SK-N-SH (cell line): Measurements from ENCODE around the gene IGF2BP3.

Experiments used
- CHD2 ChIP-seq: fragments of 150-350 bp; IDR thresholded peaks from 2 replicates; pipeline ENCODE4 v1.6.1; 2018; ENCODE audit warnings: low read length; ENCODE audit not compliant: partially characterized antibody
- EP300 ChIP-seq, 2 experiments: IDR thresholded peaks; 2 replicates each; pipeline versions ENCODE4 v1.4.0 to v1.6.1; 2012; ENCODE audit warnings: borderline replicate concordance in 1 of 2, low read depth in 1 of 2, low read length in 1 of 2
- FOXJ3 ChIP-seq: sonication (generic); formaldehyde crosslinking; IDR thresholded peaks from 2 replicates; pipeline ENCODE4 v1.5.1; 2020; ENCODE audit warnings: mild to moderate bottlenecking, missing genetic modification reagents
- GABPA ChIP-seq: IDR thresholded peaks from 2 replicates; pipeline ENCODE4 v1.4.0; 2012; ENCODE audit warnings: low read depth, mild to moderate bottlenecking
- JUND ChIP-seq: IDR thresholded peaks from 2 replicates; pipeline ENCODE4 v1.4.0; 2012
- POLR2AphosphoS5 ChIP-seq: IDR thresholded peaks from 2 replicates; pipeline ENCODE4 v1.6.1; 2012; ENCODE audit warnings: low read depth, low read length
- RAD21 ChIP-seq: IDR thresholded peaks from 2 replicates; pipeline ENCODE4 v1.6.1; 2012; ENCODE audit warnings: mild to moderate bottlenecking, low read length
- TAF1 ChIP-seq: IDR thresholded peaks from 2 replicates; pipeline ENCODE4 v1.6.1; 2012; ENCODE audit warnings: low read depth, mild to moderate bottlenecking, low read length, moderate library complexity, borderline replicate concordance
- TF ChIP-seq, protein P1 (sequence below): fragments of 200-600 bp; sonication (generic); IDR thresholded peaks from 2 replicates; pipeline ENCODE4 v1.6.1; 2017; ENCODE audit warnings: antibody characterized with exemption, mild to moderate bottlenecking, moderate library complexity
- TF ChIP-seq, protein P2 (sequence below): IDR thresholded peaks from 2 replicates; pipeline ENCODE4 v1.6.1; 2012; ENCODE audit warnings: mild to moderate bottlenecking, low read depth, low read length, moderate library complexity
- TF ChIP-seq, protein P3 (sequence below): fragments of 150-350 bp; IDR thresholded peaks from 2 replicates; pipeline ENCODE4 v1.6.1; 2017; ENCODE audit warnings: antibody characterized with exemption, low read length, low read depth, borderline replicate concordance

DNA sequence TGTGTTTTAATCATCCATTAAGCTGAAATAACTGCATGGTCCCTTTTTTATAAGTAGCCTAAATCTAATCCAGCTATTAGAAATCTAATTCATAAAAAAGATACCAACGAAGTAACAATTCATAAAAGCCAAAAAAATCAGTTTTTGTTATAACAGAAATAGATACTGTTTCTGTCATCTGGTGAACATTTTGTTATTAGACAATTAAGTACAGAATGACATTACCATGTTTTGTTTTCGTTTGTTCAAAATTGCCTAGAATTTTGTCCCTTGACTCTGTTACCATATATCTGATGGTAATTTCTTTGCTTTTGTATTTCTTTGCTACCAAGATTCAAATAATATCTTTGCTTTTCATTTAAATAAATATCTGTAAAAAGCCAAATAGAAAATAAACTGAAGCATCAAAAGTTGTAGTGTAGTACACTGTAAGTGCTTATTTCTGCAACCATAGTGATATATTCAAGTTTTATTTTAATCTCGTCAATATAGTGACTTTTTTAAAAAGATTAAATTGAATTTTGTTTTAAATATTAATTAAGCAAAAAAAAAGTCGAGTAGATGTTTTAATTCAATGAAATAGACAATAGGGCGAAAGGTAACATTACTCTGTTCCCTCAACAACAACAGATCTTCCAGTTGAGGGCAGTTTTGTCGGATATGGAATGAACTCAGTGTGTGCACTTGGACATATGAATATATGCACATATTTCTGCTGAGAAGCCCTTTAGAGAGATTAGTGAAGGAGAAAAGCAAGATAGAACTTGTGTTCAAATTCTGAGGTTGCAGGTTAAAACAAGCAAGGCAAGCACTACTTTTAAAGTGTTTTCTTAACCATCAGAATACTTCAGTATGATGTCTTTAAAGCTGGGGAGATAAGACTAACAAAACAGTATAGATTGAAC is 7.9 kb upstream of the IGF2BP3 start:
- TF ChIP-seq, protein P1, sequence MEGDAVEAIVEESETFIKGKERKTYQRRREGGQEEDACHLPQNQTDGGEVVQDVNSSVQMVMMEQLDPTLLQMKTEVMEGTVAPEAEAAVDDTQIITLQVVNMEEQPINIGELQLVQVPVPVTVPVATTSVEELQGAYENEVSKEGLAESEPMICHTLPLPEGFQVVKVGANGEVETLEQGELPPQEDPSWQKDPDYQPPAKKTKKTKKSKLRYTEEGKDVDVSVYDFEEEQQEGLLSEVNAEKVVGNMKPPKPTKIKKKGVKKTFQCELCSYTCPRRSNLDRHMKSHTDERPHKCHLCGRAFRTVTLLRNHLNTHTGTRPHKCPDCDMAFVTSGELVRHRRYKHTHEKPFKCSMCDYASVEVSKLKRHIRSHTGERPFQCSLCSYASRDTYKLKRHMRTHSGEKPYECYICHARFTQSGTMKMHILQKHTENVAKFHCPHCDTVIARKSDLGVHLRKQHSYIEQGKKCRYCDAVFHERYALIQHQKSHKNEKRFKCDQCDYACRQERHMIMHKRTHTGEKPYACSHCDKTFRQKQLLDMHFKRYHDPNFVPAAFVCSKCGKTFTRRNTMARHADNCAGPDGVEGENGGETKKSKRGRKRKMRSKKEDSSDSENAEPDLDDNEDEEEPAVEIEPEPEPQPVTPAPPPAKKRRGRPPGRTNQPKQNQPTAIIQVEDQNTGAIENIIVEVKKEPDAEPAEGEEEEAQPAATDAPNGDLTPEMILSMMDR, result no peak
- TF ChIP-seq, protein P2, sequence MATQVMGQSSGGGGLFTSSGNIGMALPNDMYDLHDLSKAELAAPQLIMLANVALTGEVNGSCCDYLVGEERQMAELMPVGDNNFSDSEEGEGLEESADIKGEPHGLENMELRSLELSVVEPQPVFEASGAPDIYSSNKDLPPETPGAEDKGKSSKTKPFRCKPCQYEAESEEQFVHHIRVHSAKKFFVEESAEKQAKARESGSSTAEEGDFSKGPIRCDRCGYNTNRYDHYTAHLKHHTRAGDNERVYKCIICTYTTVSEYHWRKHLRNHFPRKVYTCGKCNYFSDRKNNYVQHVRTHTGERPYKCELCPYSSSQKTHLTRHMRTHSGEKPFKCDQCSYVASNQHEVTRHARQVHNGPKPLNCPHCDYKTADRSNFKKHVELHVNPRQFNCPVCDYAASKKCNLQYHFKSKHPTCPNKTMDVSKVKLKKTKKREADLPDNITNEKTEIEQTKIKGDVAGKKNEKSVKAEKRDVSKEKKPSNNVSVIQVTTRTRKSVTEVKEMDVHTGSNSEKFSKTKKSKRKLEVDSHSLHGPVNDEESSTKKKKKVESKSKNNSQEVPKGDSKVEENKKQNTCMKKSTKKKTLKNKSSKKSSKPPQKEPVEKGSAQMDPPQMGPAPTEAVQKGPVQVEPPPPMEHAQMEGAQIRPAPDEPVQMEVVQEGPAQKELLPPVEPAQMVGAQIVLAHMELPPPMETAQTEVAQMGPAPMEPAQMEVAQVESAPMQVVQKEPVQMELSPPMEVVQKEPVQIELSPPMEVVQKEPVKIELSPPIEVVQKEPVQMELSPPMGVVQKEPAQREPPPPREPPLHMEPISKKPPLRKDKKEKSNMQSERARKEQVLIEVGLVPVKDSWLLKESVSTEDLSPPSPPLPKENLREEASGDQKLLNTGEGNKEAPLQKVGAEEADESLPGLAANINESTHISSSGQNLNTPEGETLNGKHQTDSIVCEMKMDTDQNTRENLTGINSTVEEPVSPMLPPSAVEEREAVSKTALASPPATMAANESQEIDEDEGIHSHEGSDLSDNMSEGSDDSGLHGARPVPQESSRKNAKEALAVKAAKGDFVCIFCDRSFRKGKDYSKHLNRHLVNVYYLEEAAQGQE, result no peak
- TF ChIP-seq POLR2AphosphoS5, result no peak
- TF ChIP-seq GABPA, result no peak
- no peak for TF ChIP-seq CHD2
- TF ChIP-seq, protein P3, sequence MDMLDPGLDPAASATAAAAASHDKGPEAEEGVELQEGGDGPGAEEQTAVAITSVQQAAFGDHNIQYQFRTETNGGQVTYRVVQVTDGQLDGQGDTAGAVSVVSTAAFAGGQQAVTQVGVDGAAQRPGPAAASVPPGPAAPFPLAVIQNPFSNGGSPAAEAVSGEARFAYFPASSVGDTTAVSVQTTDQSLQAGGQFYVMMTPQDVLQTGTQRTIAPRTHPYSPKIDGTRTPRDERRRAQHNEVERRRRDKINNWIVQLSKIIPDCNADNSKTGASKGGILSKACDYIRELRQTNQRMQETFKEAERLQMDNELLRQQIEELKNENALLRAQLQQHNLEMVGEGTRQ, result no peak
- TF ChIP-seq TAF1, result no peak
- no peak for TF ChIP-seq EP300 (IDR thresholded peaks at IDR 0.05; ENCODE audit: borderline replicate concordance in 1 of 2, low read depth in 1 of 2, low read length in 1 of 2)
- no peak for TF ChIP-seq JUND
- no peak for TF ChIP-seq FOXJ3
- TF ChIP-seq RAD21, result no peak
